Measurements from ENCODE around the gene TMEM234. TPM values are rescaled to one million over a fixed set of nuclear protein-coding genes. Genes with fewer than 3 reads are reported as not detected.

Gene TMEM234
- total and polyA plus RNA-seq, 2 experiments from 2014 or later, result 24.1 to 38.0 TPM

DNA sequence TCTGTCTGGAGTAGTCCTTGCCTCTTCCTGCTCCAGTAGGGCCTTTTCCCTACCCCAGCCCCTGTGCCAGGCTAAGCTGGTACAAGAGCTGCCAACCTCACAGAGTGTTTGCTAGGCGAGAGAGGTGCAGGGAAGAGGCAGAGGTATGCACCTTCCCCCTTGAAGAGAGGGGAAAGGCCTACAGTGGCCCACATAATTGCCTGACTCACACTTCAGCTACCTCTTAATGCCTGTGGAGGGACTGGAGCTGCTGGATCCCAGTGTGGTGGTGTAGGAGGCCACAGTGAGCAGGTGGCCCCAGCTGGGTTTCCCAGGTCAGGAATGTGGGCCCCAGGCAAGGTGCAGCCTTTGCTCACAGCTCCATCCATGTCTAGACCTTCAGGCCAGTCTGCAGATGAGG, 25.1 kb downstream of the TMEM234 start:
- H3K27ac ChIP-seq, result no peak overlapping the region
- H3K27me3 ChIP-seq, result no peaks in the 10 kb centered on the region
- DNase-seq (ENCODE audit: low read depth in 1 of 2, low spot score in 1 of 2), result no peak
- H3K4me3 ChIP-seq, result no peak overlapping the region
- no peaks in the 10 kb centered on the region for H3K9me3 ChIP-seq (ENCODE audit: low read depth)
- TF ChIP-seq, protein P1, sequence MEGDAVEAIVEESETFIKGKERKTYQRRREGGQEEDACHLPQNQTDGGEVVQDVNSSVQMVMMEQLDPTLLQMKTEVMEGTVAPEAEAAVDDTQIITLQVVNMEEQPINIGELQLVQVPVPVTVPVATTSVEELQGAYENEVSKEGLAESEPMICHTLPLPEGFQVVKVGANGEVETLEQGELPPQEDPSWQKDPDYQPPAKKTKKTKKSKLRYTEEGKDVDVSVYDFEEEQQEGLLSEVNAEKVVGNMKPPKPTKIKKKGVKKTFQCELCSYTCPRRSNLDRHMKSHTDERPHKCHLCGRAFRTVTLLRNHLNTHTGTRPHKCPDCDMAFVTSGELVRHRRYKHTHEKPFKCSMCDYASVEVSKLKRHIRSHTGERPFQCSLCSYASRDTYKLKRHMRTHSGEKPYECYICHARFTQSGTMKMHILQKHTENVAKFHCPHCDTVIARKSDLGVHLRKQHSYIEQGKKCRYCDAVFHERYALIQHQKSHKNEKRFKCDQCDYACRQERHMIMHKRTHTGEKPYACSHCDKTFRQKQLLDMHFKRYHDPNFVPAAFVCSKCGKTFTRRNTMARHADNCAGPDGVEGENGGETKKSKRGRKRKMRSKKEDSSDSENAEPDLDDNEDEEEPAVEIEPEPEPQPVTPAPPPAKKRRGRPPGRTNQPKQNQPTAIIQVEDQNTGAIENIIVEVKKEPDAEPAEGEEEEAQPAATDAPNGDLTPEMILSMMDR (IDR thresholded peaks at IDR 0.05; ENCODE audit: low read depth, low read length), result no peak
- peaks cover 12% of the 10 kb centered on the region for H3K4me1 ChIP-seq (ENCODE audit: low read depth)
- H3K36me3 ChIP-seq, result peaks cover 43% of the 10 kb centered on the region

DNA sequence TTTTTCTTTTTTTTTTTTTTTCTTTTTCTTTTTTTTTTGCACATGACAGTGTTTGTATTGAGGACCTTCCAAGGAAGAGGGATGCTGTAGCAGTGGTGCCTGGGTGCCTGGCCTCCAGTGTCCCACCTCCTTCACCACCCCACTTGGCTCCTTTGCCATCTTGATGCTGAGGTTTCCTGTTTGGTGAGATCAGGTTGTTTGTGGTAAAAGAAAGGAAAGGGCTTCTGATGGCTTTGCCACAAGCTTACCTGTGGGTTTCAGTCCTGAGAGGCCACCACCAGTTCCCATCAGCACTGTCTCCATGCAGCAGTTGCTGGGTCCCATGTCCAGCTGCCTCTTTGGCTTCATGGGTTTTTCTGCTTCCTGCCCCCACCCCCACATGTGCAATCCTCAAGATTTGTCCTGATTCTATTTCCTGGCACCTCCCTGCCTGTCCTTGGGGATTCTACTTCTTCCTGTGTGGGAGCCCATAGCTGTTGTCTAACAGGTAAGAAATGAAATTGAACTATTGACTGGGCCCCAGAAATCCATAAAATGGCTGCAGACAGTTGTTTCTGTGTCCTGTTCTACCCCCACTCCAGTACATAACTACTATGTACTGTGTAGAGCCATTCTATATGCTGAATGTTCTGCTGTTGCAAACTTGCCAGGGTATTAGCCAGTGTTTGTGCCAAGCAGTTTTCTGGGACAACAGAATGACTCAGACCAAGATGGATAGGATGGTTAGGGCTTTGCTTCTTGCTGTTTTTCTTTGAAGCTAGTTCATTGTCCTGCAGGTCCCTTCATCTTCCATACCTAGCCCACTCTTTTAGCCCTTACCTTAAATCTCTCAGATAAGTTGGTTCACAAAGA, 26.0 kb downstream of the TMEM234 start:
- H3K9me3 ChIP-seq (ENCODE audit: low read depth), result no peaks in the 10 kb centered on the region
- H3K36me3 ChIP-seq, result peaks cover 48% of the 10 kb centered on the region
- DNase-seq (ENCODE audit: low read depth in 1 of 2, low spot score in 1 of 2), result no peak
- H3K27ac ChIP-seq, result no peak overlapping the region
- H3K4me1 ChIP-seq (ENCODE audit: low read depth), result peaks cover 12% of the 10 kb centered on the region
- TF ChIP-seq, protein P1 (IDR thresholded peaks at IDR 0.05; ENCODE audit: low read depth, low read length), result no peak
- H3K4me3 ChIP-seq, result no peak overlapping the region
- H3K27me3 ChIP-seq, result no peaks in the 10 kb centered on the region

DNA sequence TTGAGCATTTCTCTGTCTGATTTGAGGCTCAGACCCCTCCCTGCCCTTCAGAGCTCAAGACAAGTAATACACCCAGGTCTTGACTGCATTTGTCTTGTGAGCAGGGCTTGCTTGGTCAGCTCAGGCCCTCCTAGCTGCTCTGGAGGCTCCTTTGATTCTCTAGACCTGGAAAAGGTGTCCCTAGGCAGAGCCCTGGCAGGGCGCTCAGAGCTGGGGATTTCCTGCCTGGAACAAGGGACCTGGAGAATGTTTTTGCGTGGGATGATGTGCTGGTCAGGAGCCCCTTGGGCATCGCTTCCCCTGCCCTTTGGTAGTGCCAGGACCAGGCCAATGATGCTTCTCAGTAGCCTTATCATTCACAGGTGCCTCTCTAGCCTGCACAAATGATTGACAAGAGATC, 26.6 kb downstream of the TMEM234 start:
- Histone ChIP-seq H3K27ac (no peak overlapping the region), H3K27me3 (no peaks in the 10 kb centered on the region), H3K4me3 (no peak overlapping the region), H3K9me3 (ENCODE audit: low read depth) (no peaks in the 10 kb centered on the region), H3K36me3 (peaks cover 50% of the 10 kb centered on the region), H3K4me1 (ENCODE audit: low read depth) (peaks cover 12% of the 10 kb centered on the region)
- DNase-seq (ENCODE audit: low read depth in 1 of 2, low spot score in 1 of 2), result no peak
- TF ChIP-seq, protein P1 (IDR thresholded peaks at IDR 0.05; ENCODE audit: low read depth, low read length), result no peak

DNA sequence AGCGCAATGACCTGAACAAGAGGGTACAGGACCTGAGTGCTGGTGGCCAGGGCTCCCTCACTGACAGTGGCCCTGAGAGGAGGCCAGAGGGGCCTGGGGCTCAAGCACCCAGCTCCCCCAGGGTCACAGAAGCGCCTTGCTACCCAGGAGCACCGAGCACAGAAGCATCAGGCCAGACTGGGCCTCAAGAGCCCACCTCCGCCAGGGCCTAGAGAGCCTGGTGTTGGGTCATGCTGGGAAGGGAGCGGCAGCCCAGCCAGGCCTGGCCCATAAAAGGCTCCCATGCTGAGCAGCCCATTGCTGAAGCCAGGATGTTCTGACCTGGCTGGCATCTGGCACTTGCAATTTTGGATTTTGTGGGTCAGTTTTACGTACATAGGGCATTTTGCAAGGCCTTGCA, 27.2 kb downstream of the TMEM234 start:
- Histone ChIP-seq H3K27ac (no peak overlapping the region), H3K4me1 (ENCODE audit: low read depth) (peaks cover 12% of the 10 kb centered on the region), H3K27me3 (no peaks in the 10 kb centered on the region), H3K4me3 (no peak overlapping the region), H3K36me3 (peaks cover 55% of the 10 kb centered on the region), H3K9me3 (ENCODE audit: low read depth) (no peaks in the 10 kb centered on the region)
- TF ChIP-seq, protein P1 (IDR thresholded peaks at IDR 0.05; ENCODE audit: low read depth, low read length), result no peak
- no peak for DNase-seq (ENCODE audit: low read depth in 1 of 2, low spot score in 1 of 2)

DNA sequence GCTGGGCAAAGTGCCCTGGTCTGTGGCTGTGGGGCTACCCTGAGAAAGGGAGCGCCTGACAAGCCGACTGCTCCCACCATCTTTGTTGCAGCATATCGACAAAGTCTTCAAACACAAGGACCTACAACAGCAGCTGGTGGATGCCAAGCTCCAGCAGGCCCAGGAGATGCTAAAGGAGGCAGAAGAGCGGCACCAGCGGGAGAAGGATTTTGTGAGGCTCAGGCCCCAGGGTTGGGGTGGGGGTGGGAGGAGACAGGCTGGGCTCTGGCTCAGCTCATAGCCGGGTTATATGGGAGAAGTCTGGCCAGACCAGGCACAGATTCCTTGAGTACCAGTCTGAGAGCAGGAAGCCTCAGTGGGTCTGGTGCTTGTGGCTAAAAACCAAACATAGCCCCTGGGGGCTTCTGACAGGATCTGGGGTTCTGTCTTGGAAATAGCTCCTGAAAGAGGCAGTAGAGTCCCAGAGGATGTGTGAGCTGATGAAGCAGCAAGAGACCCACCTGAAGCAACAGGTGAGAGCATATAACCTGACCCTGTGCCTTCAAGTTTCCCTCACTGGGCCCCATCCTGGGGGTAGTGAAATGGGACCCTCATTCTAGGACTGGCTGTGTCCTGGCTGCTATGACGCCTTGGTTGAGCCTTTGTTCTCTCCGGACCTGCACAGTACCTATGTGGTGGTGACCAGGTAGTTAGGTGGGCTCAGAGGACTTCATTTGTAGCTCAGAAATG, 29.8 kb downstream of the TMEM234 start:
- no peak for DNase-seq (ENCODE audit: low read depth in 1 of 2, low spot score in 1 of 2)
- TF ChIP-seq, protein P1 (IDR thresholded peaks at IDR 0.05; ENCODE audit: low read depth, low read length), result no peak
- no peaks in the 10 kb centered on the region for H3K27me3 ChIP-seq
- no peaks in the 10 kb centered on the region for H3K4me1 ChIP-seq (ENCODE audit: low read depth)
- peaks cover 80% of the 10 kb centered on the region for H3K36me3 ChIP-seq
- no peak overlapping the region for H3K4me3 ChIP-seq
- no peaks in the 10 kb centered on the region for H3K9me3 ChIP-seq (ENCODE audit: low read depth)
- H3K27ac ChIP-seq, result no peak overlapping the region

Data from cardiac muscle cell (in vitro differentiated cells and primary cell).